CD8-positive, alpha-beta memory T cell (primary cell): ENCODE measurements around the gene MINDY4. TPM values are rescaled to one million over a fixed set of nuclear protein-coding genes. Genes with fewer than 3 reads are reported as not detected.

Experiments used
- CTCF ChIA-PET: fragments of 350-600 bp; sonication (Branson Sonifier 250); formaldehyde crosslinking; loops from one replicate; lab custom pipeline; 2021; ENCODE audit warnings: antibody characterized with exemption; lab: Charles Lee
- POLR2A ChIA-PET: fragments of 350-600 bp; sonication (Branson Sonifier 250); formaldehyde crosslinking; loops from one replicate; lab custom pipeline; 2021; ENCODE audit warnings: antibody characterized with exemption; lab: Charles Lee
- DNase-seq, 5 donors: peaks; one replicate each; pipeline versions ENCODE4 v3.0.0 to v3.0.0-alpha.2; 2020 to 2022; ENCODE audit warnings: mixed read lengths in 1 of 5
- H3K27ac ChIP-seq: one replicate; pipeline ENCODE4 v1.7.0; 2013; ENCODE audit warnings: low read depth, mild to moderate bottlenecking, low read length, moderate library complexity
- H3K27me3 ChIP-seq: 2 replicates; pipeline ENCODE4 v1.7.0; 2013; ENCODE audit warnings: low read length, mild to moderate bottlenecking; ENCODE audit not compliant: insufficient read depth, poor library complexity, severe bottlenecking
- H3K36me3 ChIP-seq: 2 replicates; pipeline ENCODE4 v1.7.0; 2013; ENCODE audit warnings: mild to moderate bottlenecking, low read length, moderate library complexity; ENCODE audit not compliant: insufficient read depth
- H3K4me1 ChIP-seq: 2 replicates; pipeline ENCODE4 v1.7.0; 2013; ENCODE audit warnings: mild to moderate bottlenecking, low read length, moderate library complexity; ENCODE audit not compliant: insufficient read depth
- H3K4me3 ChIP-seq: 2 replicates; pipeline ENCODE4 v1.7.0; 2013; ENCODE audit warnings: mild to moderate bottlenecking, low read length
- H3K9me3 ChIP-seq: 2 replicates; pipeline ENCODE4 v1.7.0; 2013; ENCODE audit warnings: mild to moderate bottlenecking, low read length
- H3K27ac Mint-ChIP-seq, 8 donors: one replicate each; pipeline ENCODE4 v1.8.0; 2020 to 2021; ENCODE audit warnings: mixed read lengths in 8 of 8, mild to moderate bottlenecking in 6 of 8, inconsistent platforms in 3 of 8, moderate library complexity in 3 of 8
- H3K27me3 Mint-ChIP-seq, 2 donors: one replicate each; pipeline ENCODE4 v1.8.0; 2020 to 2021; ENCODE audit warnings: mixed read lengths in 2 of 2, mild to moderate bottlenecking in 1 of 2, moderate library complexity in 1 of 2
- H3K36me3 Mint-ChIP-seq, 3 donors: one replicate each; pipeline ENCODE4 v1.8.0; 2020 to 2021; ENCODE audit warnings: mixed read lengths in 3 of 3, inconsistent platforms in 1 of 3, mild to moderate bottlenecking in 1 of 3
- H3K4me1 Mint-ChIP-seq, 3 donors: one replicate each; pipeline ENCODE4 v1.8.0; 2020 to 2021; ENCODE audit warnings: mixed read lengths in 3 of 3, inconsistent platforms in 1 of 3, mild to moderate bottlenecking in 1 of 3
- H3K4me3 Mint-ChIP-seq, 7 donors: one replicate each; pipeline ENCODE4 v1.8.0; 2020 to 2021; ENCODE audit warnings: mixed read lengths in 7 of 7, mild to moderate bottlenecking in 6 of 7, moderate library complexity in 4 of 7, inconsistent platforms in 2 of 7
- H3K9me3 Mint-ChIP-seq, 5 donors: one replicate each; pipeline ENCODE4 v1.8.0; 2020 to 2022; ENCODE audit warnings: mixed read lengths in 5 of 5, mild to moderate bottlenecking in 3 of 5, moderate library complexity in 2 of 5, inconsistent platforms in 1 of 5
- polyA plus RNA-seq: library from polyadenylated mRNA; unstranded; fragments of 300-500 nt; fragmentation: Illumina TruSeq; gene quantifications from one replicate; pipeline ENCODE4 v1.2.3, GENCODE V29; 2021
- total RNA-seq, 2 experiments: library from RNA; stranded (reverse); gene quantifications; one replicate each; pipeline ENCODE4 v1.2.3, GENCODE V29; 2021

The MINDY4 gene
- total and polyA plus RNA-seq, 3 experiments from 2014 or later = 1.0 to 2.6 (median 2.4) TPM

DNA sequence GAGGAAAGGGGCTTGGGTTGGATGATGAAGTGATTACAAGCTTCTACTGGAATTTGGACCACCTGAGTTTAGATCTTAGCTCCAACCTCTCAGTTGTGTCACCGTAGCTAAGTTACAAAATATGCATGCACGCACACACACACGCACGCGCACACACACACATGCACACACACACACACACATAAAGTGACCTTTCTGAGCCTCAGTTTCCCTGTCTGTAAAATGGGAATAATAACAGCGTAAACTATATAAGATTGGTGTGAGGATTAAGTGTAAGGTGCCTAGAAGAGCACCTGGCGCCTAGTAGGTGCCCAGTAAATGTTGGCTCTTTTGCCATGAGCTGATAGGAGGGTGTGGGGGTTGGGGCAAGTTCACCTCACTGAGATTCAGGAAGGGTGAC is 127.8 kb downstream of the MINDY4 start:
- H3K4me3 Mint-ChIP-seq = no peak overlapping the region
- no peaks in the 10 kb centered on the region for H3K4me1 Mint-ChIP-seq
- H3K27me3 ChIP-seq = no peaks in the 10 kb centered on the region
- DNase-seq = no peak
- POLR2A ChIA-PET = no interaction called here
- H3K9me3 ChIP-seq = no peaks in the 10 kb centered on the region
- CTCF ChIA-PET = interaction anchor here (1.3 kb wide), 1 partner anchor 84 kb away, joined by 3 read pairs; no protein-coding TSS in a partner anchor
- H3K4me1 ChIP-seq = no peaks in the 10 kb centered on the region
- H3K36me3 ChIP-seq = no peaks in the 10 kb centered on the region
- H3K27ac Mint-ChIP-seq = no peak overlapping the region
- H3K27ac ChIP-seq = no peak overlapping the region
- H3K27me3 Mint-ChIP-seq = peaks cover 5 to 6% of the 10 kb centered on the region in 2 donors
- H3K9me3 Mint-ChIP-seq = no peaks in the 10 kb centered on the region
- H3K36me3 Mint-ChIP-seq = no peaks in the 10 kb centered on the region
- H3K4me3 ChIP-seq = no peak overlapping the region

DNA sequence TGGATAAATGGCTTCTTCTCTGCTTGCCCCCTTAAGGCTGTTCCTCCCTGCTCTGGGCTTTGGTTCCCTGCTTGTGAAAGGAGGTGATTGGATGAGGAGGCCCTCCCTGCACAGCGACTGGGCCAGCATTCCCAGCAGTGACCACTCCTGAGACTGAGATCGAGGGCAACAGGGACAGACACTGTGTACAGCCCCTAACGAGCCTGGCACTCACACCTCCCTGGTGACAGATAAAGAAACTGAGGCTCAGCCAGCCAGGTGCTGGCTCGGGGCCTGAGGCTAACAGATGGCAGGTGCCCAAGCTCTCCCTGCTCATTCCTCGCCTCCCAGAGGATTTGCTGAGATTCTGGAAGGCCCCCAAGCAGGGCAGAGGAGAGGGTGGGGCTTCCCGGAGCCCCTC is 128.4 kb downstream of the MINDY4 start:
- Mint-ChIP-seq H3K27me3 (peaks cover 1 to 3% of the 10 kb centered on the region in 2 donors), H3K4me1 (no peaks in the 10 kb centered on the region), H3K4me3 (no peak overlapping the region), H3K9me3 (no peaks in the 10 kb centered on the region), H3K27ac (no peak overlapping the region), H3K36me3 (no peaks in the 10 kb centered on the region)
- H3K9me3 ChIP-seq = no peaks in the 10 kb centered on the region
- POLR2A ChIA-PET = no interaction called here
- no peak overlapping the region for H3K4me3 ChIP-seq
- H3K4me1 ChIP-seq = no peaks in the 10 kb centered on the region
- no peak for DNase-seq
- no peak overlapping the region for H3K27ac ChIP-seq
- no peaks in the 10 kb centered on the region for H3K27me3 ChIP-seq
- CTCF ChIA-PET = interaction anchor here (1.3 kb wide), 1 partner anchor 84 kb away, joined by 3 read pairs; no protein-coding TSS in a partner anchor
- H3K36me3 ChIP-seq = no peaks in the 10 kb centered on the region

DNA sequence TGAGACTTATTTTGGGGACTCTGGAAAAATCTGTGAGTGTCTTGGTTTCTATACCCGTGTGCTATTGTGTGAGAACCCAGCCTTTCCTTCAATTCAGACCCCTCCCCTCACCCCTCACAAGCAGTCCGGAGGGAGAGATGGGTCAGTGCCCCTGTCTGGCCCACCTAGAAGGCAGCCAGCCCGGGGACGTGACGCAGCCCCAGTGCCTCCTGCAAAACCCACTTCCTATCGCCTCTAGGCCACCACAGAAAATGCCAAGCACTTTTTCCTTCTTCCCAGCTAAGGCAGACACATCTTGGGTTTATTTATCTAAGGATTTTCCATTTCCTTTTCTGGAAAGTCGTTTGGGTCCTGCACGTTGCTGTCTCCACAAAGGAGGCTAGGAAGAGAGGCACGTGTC is 128.8 kb downstream of the MINDY4 start:
- Mint-ChIP-seq H3K9me3 (no peaks in the 10 kb centered on the region), H3K27me3 (peaks cover 0 to 3% of the 10 kb centered on the region in 2 donors), H3K27ac (no peak overlapping the region), H3K36me3 (no peaks in the 10 kb centered on the region), H3K4me1 (no peaks in the 10 kb centered on the region), H3K4me3 (no peak overlapping the region)
- no peak for DNase-seq
- CTCF ChIA-PET = no interaction called here
- Histone ChIP-seq H3K27ac (no peak overlapping the region), H3K4me1 (no peaks in the 10 kb centered on the region), H3K4me3 (no peak overlapping the region), H3K9me3 (no peaks in the 10 kb centered on the region), H3K36me3 (no peaks in the 10 kb centered on the region), H3K27me3 (no peaks in the 10 kb centered on the region)
- POLR2A ChIA-PET = no interaction called here

DNA sequence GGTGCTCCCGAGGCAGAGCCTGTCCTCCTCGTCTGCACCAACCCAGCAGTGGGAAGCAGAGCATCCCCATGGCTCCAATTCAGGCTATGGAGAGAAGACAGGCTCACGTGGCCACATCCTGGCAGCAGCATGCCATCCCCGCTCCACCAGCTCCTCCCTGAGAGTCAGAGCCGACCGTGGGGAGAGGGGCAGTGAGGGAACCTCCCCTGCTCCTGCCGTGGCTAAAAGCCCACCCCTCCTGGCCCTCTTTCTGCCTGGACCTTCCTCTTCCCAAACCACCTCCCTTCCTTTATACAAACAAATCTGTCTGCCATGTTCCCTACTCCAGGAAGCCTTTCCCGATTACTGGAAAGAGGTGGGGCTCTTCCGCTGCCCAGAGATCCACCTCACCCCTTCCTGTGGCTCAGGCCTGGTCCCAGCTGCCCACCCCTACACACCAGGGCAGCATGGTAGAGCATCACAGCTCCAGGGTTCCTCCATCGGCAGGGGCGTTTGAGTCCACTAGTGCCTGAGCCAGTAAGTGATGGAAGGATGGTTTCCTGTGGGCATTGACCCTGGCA is 129.7 kb downstream of the MINDY4 start:
- DNase-seq = no peak
- Mint-ChIP-seq H3K4me3 (no peak overlapping the region), H3K36me3 (no peaks in the 10 kb centered on the region), H3K27ac (no peak overlapping the region), H3K9me3 (no peaks in the 10 kb centered on the region), H3K27me3 (peaks cover 0 to 3% of the 10 kb centered on the region in 2 donors), H3K4me1 (no peaks in the 10 kb centered on the region)
- Histone ChIP-seq H3K4me3 (no peak overlapping the region), H3K36me3 (no peaks in the 10 kb centered on the region), H3K27ac (no peak overlapping the region), H3K4me1 (no peaks in the 10 kb centered on the region), H3K27me3 (no peaks in the 10 kb centered on the region), H3K9me3 (no peaks in the 10 kb centered on the region)
- POLR2A ChIA-PET = no interaction called here
- CTCF ChIA-PET = no interaction called here

DNA sequence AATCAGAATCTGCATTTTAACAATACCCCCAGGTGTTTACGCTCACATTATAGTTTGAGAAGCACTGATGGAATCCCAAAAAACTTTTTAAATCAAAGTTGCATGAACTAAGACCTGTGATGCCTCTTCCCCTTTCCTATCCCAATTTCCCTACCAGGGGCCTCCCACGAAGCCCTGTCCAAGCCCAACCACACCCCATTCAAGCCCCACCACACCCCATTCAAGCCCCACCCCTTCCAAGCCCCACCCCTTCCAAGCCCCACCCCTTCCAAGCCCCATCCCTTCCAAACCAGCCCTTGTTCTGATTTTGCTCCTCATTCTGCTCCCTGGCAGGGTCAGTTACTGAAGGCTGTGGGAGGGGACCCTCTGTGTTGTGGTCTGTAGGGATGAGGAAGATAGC is 130.6 kb downstream of the MINDY4 start:
- H3K27ac Mint-ChIP-seq = no peak overlapping the region
- no peaks in the 10 kb centered on the region for H3K27me3 ChIP-seq
- no peaks in the 10 kb centered on the region for H3K4me1 Mint-ChIP-seq
- peaks cover 0 to 2% of the 10 kb centered on the region in 2 donors for H3K27me3 Mint-ChIP-seq
- H3K9me3 Mint-ChIP-seq = no peaks in the 10 kb centered on the region
- no peaks in the 10 kb centered on the region for H3K4me1 ChIP-seq
- DNase-seq = no peak
- no peaks in the 10 kb centered on the region for H3K9me3 ChIP-seq
- POLR2A ChIA-PET = no interaction called here
- no peak overlapping the region for H3K4me3 Mint-ChIP-seq
- CTCF ChIA-PET = no interaction called here
- no peak overlapping the region for H3K4me3 ChIP-seq
- no peaks in the 10 kb centered on the region for H3K36me3 ChIP-seq
- H3K27ac ChIP-seq = no peak overlapping the region
- no peaks in the 10 kb centered on the region for H3K36me3 Mint-ChIP-seq

DNA sequence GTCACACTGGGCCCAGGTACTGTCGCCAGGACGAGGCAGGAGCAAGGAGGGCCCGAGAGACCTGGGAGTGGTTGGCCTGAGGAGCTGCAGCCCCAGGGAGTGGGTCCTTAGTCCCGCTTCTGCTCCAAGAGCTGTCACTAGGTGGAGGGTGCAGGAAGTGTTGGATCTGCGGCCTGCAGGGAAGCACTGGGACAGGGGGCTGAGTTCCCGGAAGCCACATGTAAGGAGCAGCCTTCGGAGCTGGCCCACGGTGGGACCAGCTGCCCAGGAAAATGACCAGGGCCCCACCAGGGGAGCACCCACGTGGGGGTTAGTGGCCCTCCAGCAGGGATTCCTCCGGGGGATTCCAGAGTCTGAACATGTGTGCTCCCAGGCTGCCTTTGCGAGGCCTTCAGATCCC is 131.2 kb downstream of the MINDY4 start:
- no peaks in the 10 kb centered on the region for H3K36me3 ChIP-seq
- POLR2A ChIA-PET = no interaction called here
- CTCF ChIA-PET = no interaction called here
- no peak overlapping the region for H3K4me3 ChIP-seq
- no peaks in the 10 kb centered on the region for H3K9me3 ChIP-seq
- H3K27me3 ChIP-seq = no peaks in the 10 kb centered on the region
- Mint-ChIP-seq H3K36me3 (no peaks in the 10 kb centered on the region), H3K9me3 (no peaks in the 10 kb centered on the region), H3K4me1 (no peaks in the 10 kb centered on the region), H3K27me3 (peaks cover 0 to 2% of the 10 kb centered on the region in 2 donors), H3K4me3 (no peak overlapping the region), H3K27ac (no peak overlapping the region)
- no peak overlapping the region for H3K27ac ChIP-seq
- DNase-seq = no peak
- no peaks in the 10 kb centered on the region for H3K4me1 ChIP-seq

DNA sequence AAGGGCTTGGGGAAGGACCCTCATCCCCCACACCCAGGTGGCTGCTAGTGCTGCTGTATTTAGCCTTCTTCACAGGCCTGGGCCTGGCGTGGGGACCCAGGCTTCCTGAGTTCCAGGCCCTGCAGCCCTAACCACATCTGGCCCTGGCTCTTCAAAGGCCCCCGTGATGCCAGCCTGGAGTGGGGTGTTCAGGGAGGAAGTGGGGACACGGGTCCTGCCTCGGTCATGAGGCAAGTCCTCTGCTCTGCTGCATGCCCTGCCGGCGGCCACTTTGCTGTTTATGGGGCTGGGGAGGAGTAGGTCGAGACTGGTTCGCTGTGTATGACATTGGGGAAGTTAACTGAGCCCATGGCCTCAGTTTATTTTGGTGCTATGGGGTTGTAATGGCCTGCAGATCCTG is 131.9 kb downstream of the MINDY4 start:
- H3K36me3 Mint-ChIP-seq = no peaks in the 10 kb centered on the region
- no peak overlapping the region for H3K4me3 ChIP-seq
- H3K4me1 Mint-ChIP-seq = no peaks in the 10 kb centered on the region
- no peaks in the 10 kb centered on the region for H3K36me3 ChIP-seq
- peaks cover 0 to 2% of the 10 kb centered on the region in 2 donors for H3K27me3 Mint-ChIP-seq
- ChIA-PET POLR2A (no interaction called here), CTCF (no interaction called here)
- no peaks in the 10 kb centered on the region for H3K9me3 ChIP-seq
- H3K9me3 Mint-ChIP-seq = no peaks in the 10 kb centered on the region
- H3K4me1 ChIP-seq = no peaks in the 10 kb centered on the region
- H3K4me3 Mint-ChIP-seq = no peak overlapping the region
- DNase-seq = no peak
- H3K27ac Mint-ChIP-seq = no peak overlapping the region
- H3K27ac ChIP-seq = no peak overlapping the region
- H3K27me3 ChIP-seq = no peaks in the 10 kb centered on the region

DNA sequence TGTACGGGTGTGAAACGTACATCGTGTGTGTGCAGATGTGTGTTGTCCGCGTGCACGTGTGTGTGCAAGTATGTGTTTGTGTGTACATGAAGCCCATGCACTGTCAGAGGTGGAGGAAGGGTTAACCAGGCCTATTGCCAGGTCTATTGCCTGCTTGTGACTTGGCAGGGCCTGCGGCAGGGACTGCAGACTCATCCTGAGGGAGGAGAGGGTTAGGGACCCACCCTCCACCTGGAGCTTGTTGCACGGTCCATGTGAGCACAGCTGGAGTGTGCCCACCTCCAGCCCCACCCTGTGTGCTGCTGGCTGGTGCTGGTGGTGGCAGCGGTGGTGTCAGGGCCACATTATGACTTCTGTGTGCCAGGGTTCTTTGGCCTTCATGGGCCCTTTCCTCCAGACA is 133.3 kb downstream of the MINDY4 start:
- no peaks in the 10 kb centered on the region for H3K27me3 ChIP-seq
- CTCF ChIA-PET = no interaction called here
- Mint-ChIP-seq H3K9me3 (no peaks in the 10 kb centered on the region), H3K4me1 (no peaks in the 10 kb centered on the region), H3K4me3 (no peak overlapping the region), H3K36me3 (no peaks in the 10 kb centered on the region), H3K27ac (no peak overlapping the region), H3K27me3 (no peaks in the 10 kb centered on the region)
- POLR2A ChIA-PET = no interaction called here
- no peak overlapping the region for H3K4me3 ChIP-seq
- no peak overlapping the region for H3K27ac ChIP-seq
- H3K9me3 ChIP-seq = no peaks in the 10 kb centered on the region
- H3K4me1 ChIP-seq = no peaks in the 10 kb centered on the region
- DNase-seq = no peak
- no peaks in the 10 kb centered on the region for H3K36me3 ChIP-seq
